ENCODE results near the gene MACROD2. TPM values are rescaled to one million over a fixed set of nuclear protein-coding genes. Genes with fewer than 3 reads are reported as not detected.

Gene MACROD2
- total RNA-seq, 1 experiment from 2014 or later = 1.6 TPM

DNA sequence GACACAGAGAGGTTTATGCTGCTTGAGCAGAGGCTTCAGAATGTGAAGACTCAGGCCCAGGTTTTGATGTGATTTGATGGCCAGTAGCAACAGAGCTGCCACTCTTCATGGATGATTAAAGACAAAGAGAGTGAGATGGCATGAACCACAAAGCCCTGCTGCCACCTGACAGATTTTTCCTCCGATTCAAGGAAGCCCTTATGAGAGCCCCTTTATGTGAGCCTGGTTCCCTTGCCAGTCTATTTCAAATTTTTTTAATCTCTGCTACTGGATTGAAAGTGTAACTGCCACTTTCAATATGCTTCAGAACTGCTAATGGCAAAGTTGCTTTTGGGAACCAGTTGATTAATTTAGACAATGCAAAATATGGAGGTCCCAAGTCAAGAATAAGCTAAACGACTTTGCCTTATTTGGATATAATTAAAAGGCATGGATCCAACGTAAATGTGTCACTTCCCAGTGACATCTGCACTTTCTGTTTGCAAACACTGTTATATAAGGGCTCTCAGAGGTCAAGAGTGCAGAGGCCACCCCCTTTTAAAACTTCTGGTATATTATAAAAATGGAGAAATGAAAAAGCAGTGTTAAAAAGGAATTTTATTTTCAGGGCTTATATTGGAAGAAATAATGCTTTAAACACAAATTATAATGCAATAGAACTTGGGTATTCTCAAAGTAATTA lies 581.0 kb downstream of the MACROD2 start:
- no peaks in the 10 kb centered on the region for H3K4me1 ChIP-seq (ENCODE audit: insufficient read depth, low read length)
- no peak overlapping the region for H2BK20ac ChIP-seq (ENCODE audit: low read depth, low read length, poor library complexity, severe bottlenecking)
- no peak overlapping the region for H3K4me2 ChIP-seq (ENCODE audit: insufficient read depth, insufficient read length, low read length)
- no peaks in the 10 kb centered on the region for H3K4me1 Mint-ChIP-seq
- no peak overlapping the region for H2BK120ac ChIP-seq (ENCODE audit: low read depth, low read length, poor library complexity, severe bottlenecking)
- H3K56ac ChIP-seq (ENCODE audit: insufficient read length, low read depth, low read length) = no peak overlapping the region
- H3K79me1 ChIP-seq (ENCODE audit: insufficient read depth, low read depth, low read length, poor library complexity, severe bottlenecking) = no peaks in the 10 kb centered on the region
- no peak overlapping the region for H3K4ac ChIP-seq (ENCODE audit: low read depth, low read length)
- no peak overlapping the region for H2BK12ac ChIP-seq (ENCODE audit: insufficient read length, low read depth, low read length)
- no peak overlapping the region for H4K5ac ChIP-seq (ENCODE audit: insufficient read length, low read depth, low read length)
- H4K91ac ChIP-seq (ENCODE audit: insufficient read length, low read depth, low read length) = no peak overlapping the region
- H3K9ac ChIP-seq (ENCODE audit: extremely low read depth, insufficient read length, low read length) = no peak overlapping the region
- H3K36me3 Mint-ChIP-seq (ENCODE audit: insufficient read depth in 1 of 3, low read depth in 3 of 3) = no peaks in the 10 kb centered on the region; a peak in 1 of 7 replicates
- H3K9me3 ChIP-seq (ENCODE audit: control insufficient read depth, low read depth, low read length) = no peaks in the 10 kb centered on the region
- H3K9me3 Mint-ChIP-seq = no peaks in the 10 kb centered on the region; a peak in 1 of 5 replicates
- no peaks in the 10 kb centered on the region for H3K27me3 ChIP-seq (ENCODE audit: insufficient read depth, low read length)
- H2BK5ac ChIP-seq (ENCODE audit: insufficient read length, low read length) = no peak overlapping the region
- H3K23me2 ChIP-seq (ENCODE audit: insufficient read length, low read depth, low read length, poor library complexity, severe bottlenecking) = no peaks in the 10 kb centered on the region
- TF ChIP-seq CTCF (conservative IDR thresholded peaks at IDR 0.05) = no peak
- no peak overlapping the region for H3K14ac ChIP-seq (ENCODE audit: insufficient read depth, low read length)
- no peaks in the 10 kb centered on the region for H3K27me3 Mint-ChIP-seq (ENCODE audit: low read depth)
- H3K27ac ChIP-seq (ENCODE audit: insufficient read length, low read depth, low read length) = no peak overlapping the region
- no peaks in the 10 kb centered on the region for H4K20me1 ChIP-seq (ENCODE audit: control insufficient read depth, insufficient read depth, insufficient read length)
- no peak overlapping the region for H2BK15ac ChIP-seq (ENCODE audit: low read depth, low read length)
- no peaks in the 10 kb centered on the region for H3K79me2 ChIP-seq (ENCODE audit: insufficient read depth, low read length)
- no peak for DNase-seq
- no peak overlapping the region for H2AK5ac ChIP-seq (ENCODE audit: insufficient read length, low read length)
- no peak overlapping the region for H3K18ac ChIP-seq (ENCODE audit: insufficient read length, low read depth, low read length)
- no peak overlapping the region for H3T11ph ChIP-seq (ENCODE audit: low read length)
- no peak overlapping the region for H3K4me3 Mint-ChIP-seq
- no CpG with 5 or more reads among the region's 3 CpGs for WGBS (ENCODE audit: extremely low coverage, insufficient read length, low lambda C conversion rate)
- H3K27ac Mint-ChIP-seq = no peak overlapping the region
- no peak overlapping the region for H3K23ac ChIP-seq (ENCODE audit: insufficient read length, low read depth, low read length)
- H2AFZ ChIP-seq (ENCODE audit: low read length) = no peak overlapping the region
- no peak overlapping the region for H4K8ac ChIP-seq (replicated peaks; ENCODE audit: insufficient read length, low read depth, low read length)

Data from H9 (cell line).